Neural progenitor cell (in vitro differentiated cells): ENCODE data around the gene GLIS1.

ENCODE experiments used
- CTCF ChIP-seq: fragments of 200-600 bp; sonication (generic); IDR thresholded peaks from 2 replicates; pipeline ENCODE4 v1.5.1; 2017; ENCODE audit warnings: antibody characterized with exemption, mild to moderate bottlenecking
- EZH2 ChIP-seq: fragments of 200-600 bp; sonication (generic); IDR thresholded peaks from 2 replicates; pipeline ENCODE4 v1.6.1; 2017; ENCODE audit warnings: antibody characterized with exemption, mild to moderate bottlenecking, moderate library complexity

- no peak for TF ChIP-seq CTCF
- TF ChIP-seq EZH2 = no peak
Measured at GRCh38 chr1:53653631-53654030, 85.3 kb downstream of the GLIS1 start.
